ENCODE measurements around the gene PTDSS2. TPM values are rescaled to one million over a fixed set of nuclear protein-coding genes. Genes with fewer than 3 reads are reported as not detected.

The PTDSS2 gene
- total RNA-seq, 1 donor from 2014 or later: 81.1 TPM

DNA sequence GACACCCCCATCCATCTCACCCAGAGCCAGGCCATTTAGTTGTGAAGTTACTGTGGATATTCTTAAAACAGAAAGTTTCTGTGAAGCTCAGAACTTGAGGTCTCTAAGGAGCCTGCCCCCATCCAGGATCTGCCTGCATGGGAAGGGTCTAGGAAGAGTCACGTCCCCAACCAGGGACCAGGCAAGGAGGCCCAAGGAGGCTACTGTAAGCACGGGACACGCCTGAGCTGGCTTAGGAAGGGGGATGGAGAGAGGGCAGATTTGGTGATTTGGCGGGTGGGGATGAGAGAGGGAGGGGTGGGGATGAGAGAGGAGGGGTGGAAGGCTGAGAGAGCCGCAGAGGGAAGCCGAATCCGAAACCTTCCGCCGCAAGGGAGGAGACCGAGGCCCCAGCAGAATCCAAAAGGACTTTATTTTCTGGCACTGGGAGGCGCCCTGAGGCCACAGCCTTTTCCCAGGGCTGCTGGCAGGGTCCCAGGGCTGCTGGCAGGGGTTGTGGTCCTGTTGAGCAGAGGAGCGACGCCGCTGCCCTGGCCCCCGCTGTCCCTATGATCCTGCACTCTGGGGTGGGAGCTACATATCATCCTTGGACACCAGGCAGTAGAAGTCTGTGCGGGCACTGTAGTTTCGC lies 44.6 kb upstream of the PTDSS2 start:
- Histone ChIP-seq H3K36me3 (ENCODE audit: control insufficient read depth, insufficient read depth, low read length) (no peaks in the 10 kb centered on the region), H3K4me3 (ENCODE audit: low read depth, low read length) (no peak overlapping the region), H3K27me3 (ENCODE audit: control insufficient read depth, insufficient read depth, low read length) (peaks cover 11% of the 10 kb centered on the region)
- TF ChIP-seq, protein P1, sequence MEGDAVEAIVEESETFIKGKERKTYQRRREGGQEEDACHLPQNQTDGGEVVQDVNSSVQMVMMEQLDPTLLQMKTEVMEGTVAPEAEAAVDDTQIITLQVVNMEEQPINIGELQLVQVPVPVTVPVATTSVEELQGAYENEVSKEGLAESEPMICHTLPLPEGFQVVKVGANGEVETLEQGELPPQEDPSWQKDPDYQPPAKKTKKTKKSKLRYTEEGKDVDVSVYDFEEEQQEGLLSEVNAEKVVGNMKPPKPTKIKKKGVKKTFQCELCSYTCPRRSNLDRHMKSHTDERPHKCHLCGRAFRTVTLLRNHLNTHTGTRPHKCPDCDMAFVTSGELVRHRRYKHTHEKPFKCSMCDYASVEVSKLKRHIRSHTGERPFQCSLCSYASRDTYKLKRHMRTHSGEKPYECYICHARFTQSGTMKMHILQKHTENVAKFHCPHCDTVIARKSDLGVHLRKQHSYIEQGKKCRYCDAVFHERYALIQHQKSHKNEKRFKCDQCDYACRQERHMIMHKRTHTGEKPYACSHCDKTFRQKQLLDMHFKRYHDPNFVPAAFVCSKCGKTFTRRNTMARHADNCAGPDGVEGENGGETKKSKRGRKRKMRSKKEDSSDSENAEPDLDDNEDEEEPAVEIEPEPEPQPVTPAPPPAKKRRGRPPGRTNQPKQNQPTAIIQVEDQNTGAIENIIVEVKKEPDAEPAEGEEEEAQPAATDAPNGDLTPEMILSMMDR (IDR thresholded peaks at IDR 0.05; ENCODE audit: insufficient read depth, low read length, poor library complexity, severe bottlenecking): no peak
- no peak for DNase-seq (ENCODE audit: low read depth)

DNA sequence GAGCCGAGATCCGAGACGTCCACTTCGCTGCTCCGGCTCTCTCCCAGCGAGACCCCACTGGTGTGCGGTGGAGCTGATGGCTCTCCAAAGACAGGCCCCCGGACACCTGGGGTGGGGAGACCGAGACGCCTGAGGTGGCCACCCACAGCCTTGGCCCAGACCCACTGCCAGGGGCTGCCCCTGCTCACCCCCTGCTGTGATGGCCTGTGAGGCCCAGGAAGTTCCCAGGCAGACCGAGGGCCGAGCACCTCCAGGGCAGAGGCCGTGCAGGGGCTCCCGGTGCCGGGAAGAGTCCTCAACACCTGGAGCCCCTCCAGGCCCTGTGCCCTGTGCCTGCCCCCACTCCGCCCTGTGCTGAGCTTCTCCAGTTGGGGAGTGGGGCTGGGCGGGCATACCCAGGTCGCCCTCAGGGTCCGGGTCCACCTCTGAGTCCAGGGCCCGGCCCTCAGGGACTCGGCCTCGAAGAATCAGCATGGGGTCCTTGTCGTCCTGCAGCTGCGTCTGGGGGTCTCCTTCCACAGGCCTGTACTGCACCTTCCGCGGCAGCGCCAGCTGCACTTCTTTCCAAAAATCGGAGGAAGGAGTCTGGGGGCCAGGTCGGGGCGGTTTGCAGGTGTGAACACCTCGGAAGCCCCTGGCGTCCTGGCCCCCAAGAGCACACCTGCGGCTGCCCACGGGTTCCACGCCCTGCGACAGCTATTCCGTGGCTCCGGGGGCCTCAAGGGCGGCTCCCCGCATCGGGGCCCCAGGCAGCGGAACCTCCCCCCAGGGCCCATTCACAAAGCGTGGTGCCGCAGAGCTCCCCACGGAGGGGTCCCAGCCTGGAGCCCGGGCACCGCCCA lies 43.9 kb upstream of the PTDSS2 start:
- DNase-seq (ENCODE audit: low read depth): no peak
- peaks cover 10% of the 10 kb centered on the region for H3K27me3 ChIP-seq (ENCODE audit: control insufficient read depth, insufficient read depth, low read length)
- H3K36me3 ChIP-seq (ENCODE audit: control insufficient read depth, insufficient read depth, low read length): no peaks in the 10 kb centered on the region
- peak overlapping the region; percentile 56 for H3K4me3 ChIP-seq (ENCODE audit: low read depth, low read length)
- TF ChIP-seq, protein P1 (IDR thresholded peaks at IDR 0.05; ENCODE audit: insufficient read depth, low read length, poor library complexity, severe bottlenecking): no peak

DNA sequence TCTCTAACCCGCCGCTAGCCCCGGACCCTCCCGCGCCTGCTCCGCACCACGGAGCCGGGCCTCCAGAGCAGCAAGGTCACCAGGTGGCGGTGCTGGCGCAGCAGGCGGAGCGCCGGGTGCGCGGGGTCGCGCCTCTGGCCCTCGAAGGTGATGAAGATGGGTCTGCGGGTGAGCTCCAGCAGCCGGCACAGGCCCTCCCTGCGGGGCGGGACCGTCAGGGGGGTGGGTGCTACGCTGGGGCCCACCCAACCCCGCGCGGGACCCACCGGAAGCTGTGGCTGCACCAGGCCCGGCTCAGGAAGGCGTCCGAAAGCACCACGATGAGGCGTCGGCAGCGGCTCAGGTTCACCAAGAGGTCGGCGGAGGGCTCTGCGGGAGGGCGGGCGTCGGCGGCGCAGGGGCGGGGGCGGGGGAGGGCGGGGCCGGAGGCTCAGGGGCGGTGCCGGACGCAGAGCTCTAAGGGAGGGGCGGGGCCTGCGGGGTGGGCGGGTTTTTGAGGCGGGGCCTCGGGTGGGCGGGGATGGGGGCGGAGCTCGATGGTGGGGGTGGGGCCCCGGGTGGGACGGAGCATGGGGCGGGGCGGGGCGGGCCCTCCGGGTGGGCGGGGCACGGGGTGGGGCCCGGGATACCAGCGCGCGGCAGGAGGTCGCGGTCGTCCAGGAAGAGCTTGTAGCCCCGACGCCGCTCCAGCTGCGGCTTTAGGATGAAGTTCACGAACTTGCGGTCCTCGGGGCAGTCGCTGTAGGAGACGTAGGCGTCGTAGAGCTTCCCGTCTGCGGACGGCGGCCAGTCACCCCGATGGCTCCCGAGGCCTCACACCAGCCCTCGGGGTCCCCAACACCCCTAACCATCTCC lies 43.1 kb upstream of the PTDSS2 start:
- Histone ChIP-seq H3K27me3 (ENCODE audit: control insufficient read depth, insufficient read depth, low read length) (peaks cover 10% of the 10 kb centered on the region), H3K36me3 (ENCODE audit: control insufficient read depth, insufficient read depth, low read length) (no peaks in the 10 kb centered on the region), H3K4me3 (ENCODE audit: low read depth, low read length) (peak overlapping the region; percentile 56)
- no peak for DNase-seq (ENCODE audit: low read depth)
- TF ChIP-seq, protein P1 (IDR thresholded peaks at IDR 0.05; ENCODE audit: insufficient read depth, low read length, poor library complexity, severe bottlenecking): no peak

DNA sequence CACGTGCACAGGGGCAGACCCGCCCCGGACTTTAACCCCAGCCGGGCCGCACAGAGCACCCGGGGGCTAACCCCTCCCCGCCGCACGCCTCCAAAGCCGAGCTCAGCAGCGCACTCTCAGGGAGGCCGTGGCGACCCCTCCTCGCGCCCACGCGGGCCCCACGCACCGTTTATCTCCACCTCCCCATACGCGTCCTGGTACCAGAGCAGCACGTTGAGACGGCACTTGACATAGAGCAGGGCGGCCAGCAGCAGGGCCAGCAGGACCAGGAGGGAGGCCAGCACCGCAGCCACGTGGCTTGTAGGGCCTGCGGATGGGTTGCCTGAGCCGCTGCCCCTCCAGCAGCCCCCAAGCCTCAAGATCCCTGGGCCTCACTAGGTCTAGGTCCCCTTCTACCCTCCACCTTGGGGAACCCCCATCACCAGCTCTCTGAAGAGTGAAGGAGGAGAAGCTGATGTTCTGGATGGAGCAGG lies 42.4 kb upstream of the PTDSS2 start:
- TF ChIP-seq, protein P1 (IDR thresholded peaks at IDR 0.05; ENCODE audit: insufficient read depth, low read length, poor library complexity, severe bottlenecking): no peak
- no peak for DNase-seq (ENCODE audit: low read depth)
- Histone ChIP-seq H3K36me3 (ENCODE audit: control insufficient read depth, insufficient read depth, low read length) (no peaks in the 10 kb centered on the region), H3K27me3 (ENCODE audit: control insufficient read depth, insufficient read depth, low read length) (peaks cover 10% of the 10 kb centered on the region), H3K4me3 (ENCODE audit: low read depth, low read length) (no peak overlapping the region)

DNA sequence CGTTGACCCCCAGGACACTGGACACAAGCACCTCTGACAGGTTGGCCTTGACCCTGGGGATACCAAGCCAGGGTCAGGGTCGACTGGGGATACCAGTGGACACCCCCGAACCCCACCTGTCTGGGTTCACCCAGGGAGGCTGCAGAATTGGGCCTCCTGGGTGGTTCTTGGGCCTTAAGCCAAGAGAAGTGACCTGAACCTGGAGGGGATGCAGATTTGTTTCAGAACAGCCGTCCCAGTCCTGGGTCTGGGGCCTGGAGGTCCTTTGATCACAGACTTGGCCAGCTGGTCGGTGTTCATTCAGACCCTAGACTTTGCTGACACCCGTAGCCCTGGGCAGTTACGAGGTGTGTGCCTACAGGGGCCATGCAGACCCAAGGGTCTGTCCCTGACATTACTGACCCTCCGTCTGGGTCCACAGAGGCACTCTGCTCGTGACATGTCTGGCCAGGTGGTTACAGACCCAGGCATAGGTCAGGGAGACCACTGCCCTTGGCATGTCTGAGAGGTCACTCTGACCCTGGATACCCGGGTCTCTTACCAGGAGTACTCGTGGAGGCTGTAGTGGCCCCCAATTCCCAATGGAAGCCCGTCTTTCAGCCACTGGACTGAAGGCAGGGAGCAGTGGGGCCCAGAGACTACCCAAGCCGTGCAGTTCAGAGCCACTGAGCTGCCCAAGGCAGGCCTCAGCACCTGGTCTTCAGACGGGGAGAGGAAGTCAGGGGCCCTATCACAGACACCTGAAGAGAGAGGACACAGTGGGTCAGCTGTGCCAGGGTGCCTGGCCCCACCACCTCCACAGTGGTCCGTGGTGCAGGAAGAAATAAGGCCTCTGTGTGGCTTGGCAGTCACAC lies 41.7 kb upstream of the PTDSS2 start:
- no peak overlapping the region for H3K4me3 ChIP-seq (ENCODE audit: low read depth, low read length)
- H3K36me3 ChIP-seq (ENCODE audit: control insufficient read depth, insufficient read depth, low read length): no peaks in the 10 kb centered on the region
- no peak for DNase-seq (ENCODE audit: low read depth)
- TF ChIP-seq, protein P1 (IDR thresholded peaks at IDR 0.05; ENCODE audit: insufficient read depth, low read length, poor library complexity, severe bottlenecking): no peak
- peaks cover 5% of the 10 kb centered on the region for H3K27me3 ChIP-seq (ENCODE audit: control insufficient read depth, insufficient read depth, low read length)
